Hepatocyte (in vitro differentiated cells): Measurements from ENCODE around the gene DLG2.

Source experiments
- EZH2 ChIP-seq: fragments of 200-600 bp; sonication (generic); IDR thresholded peaks from 2 replicates; pipeline ENCODE4 v1.6.1; 2016; ENCODE audit warnings: antibody characterized with exemption, mild to moderate bottlenecking, borderline replicate concordance
- TF ChIP-seq, protein P1 (sequence below): fragments of 200-600 bp; sonication (generic); IDR thresholded peaks from 2 replicates; pipeline ENCODE4 v1.5.1; 2016; ENCODE audit warnings: antibody characterized with exemption, mild to moderate bottlenecking; ENCODE audit not compliant: poor library complexity

DNA sequence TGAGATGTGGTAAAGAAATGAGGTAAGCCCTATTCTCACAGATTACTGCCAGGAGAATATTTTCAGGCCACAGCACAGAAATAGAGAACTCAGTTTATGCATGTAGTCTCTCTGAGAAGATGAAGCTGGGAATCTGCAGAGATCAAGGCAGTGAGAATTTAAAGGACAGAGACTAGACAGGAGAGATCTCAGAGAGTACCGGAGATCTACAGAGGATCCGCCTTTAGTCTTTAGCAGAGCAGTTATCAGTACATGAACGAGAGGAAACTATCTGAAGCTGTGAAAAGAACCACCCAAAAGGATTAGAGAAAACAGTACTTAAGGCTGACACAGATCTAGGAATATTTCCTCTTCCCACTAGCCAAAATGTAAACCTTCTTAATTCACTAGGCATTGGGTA is 101.5 kb downstream of the DLG2 start:
- TF ChIP-seq, protein P1, sequence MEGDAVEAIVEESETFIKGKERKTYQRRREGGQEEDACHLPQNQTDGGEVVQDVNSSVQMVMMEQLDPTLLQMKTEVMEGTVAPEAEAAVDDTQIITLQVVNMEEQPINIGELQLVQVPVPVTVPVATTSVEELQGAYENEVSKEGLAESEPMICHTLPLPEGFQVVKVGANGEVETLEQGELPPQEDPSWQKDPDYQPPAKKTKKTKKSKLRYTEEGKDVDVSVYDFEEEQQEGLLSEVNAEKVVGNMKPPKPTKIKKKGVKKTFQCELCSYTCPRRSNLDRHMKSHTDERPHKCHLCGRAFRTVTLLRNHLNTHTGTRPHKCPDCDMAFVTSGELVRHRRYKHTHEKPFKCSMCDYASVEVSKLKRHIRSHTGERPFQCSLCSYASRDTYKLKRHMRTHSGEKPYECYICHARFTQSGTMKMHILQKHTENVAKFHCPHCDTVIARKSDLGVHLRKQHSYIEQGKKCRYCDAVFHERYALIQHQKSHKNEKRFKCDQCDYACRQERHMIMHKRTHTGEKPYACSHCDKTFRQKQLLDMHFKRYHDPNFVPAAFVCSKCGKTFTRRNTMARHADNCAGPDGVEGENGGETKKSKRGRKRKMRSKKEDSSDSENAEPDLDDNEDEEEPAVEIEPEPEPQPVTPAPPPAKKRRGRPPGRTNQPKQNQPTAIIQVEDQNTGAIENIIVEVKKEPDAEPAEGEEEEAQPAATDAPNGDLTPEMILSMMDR = no peak
- TF ChIP-seq EZH2 = no peak
